HEK293 (cell line): ENCODE data around the gene PSMD2.

ENCODE experiments used
- ZNF24 ChIP-seq: fragments of 450-650 bp; formaldehyde crosslinking; IDR thresholded peaks from 2 replicates; pipeline ENCODE4 v1.5.1; 2016; ENCODE audit warnings: missing biosample characterization, missing genetic modification characterization
- TF ChIP-seq, protein P1 (sequence below): fragments of 450-650 bp; formaldehyde crosslinking; IDR thresholded peaks from 2 replicates; pipeline ENCODE4 v1.5.1; 2016; ENCODE audit warnings: missing biosample characterization, missing genetic modification characterization, low read depth
- TF ChIP-seq, protein P2 (sequence below): fragments of 450-650 bp; formaldehyde crosslinking; IDR thresholded peaks from 2 replicates; pipeline ENCODE4 v1.5.1; 2016; ENCODE audit warnings: missing biosample characterization, missing genetic modification characterization
- TF ChIP-seq, protein P3 (sequence below): fragments of 450-650 bp; formaldehyde crosslinking; IDR thresholded peaks from 2 replicates; pipeline ENCODE4 v1.5.1; 2016; ENCODE audit warnings: missing biosample characterization, missing genetic modification characterization

DNA sequence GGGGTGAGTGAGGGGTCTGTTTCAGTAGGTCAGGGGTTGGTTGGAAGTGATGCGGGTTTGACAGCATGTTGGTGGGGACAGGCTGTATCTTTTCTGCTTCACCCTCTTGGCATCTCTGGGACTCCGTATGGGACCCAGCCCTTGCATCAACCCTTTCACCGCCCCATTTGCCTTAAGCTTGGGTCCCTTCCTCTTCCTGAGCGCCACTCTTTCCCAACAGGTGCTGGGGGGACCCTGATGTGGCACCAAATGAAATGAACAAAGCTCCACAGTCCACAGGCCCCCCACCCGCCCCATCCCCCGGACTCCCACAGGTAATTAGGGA lies 16.5 kb downstream of the PSMD2 start:
- TF ChIP-seq, protein P1, sequence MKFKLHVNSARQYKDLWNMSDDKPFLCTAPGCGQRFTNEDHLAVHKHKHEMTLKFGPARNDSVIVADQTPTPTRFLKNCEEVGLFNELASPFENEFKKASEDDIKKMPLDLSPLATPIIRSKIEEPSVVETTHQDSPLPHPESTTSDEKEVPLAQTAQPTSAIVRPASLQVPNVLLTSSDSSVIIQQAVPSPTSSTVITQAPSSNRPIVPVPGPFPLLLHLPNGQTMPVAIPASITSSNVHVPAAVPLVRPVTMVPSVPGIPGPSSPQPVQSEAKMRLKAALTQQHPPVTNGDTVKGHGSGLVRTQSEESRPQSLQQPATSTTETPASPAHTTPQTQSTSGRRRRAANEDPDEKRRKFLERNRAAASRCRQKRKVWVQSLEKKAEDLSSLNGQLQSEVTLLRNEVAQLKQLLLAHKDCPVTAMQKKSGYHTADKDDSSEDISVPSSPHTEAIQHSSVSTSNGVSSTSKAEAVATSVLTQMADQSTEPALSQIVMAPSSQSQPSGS (tag by site-specific recombination) = no peak
- no peak for TF ChIP-seq ZNF24 (tag by site-specific recombination)
- TF ChIP-seq, protein P2, sequence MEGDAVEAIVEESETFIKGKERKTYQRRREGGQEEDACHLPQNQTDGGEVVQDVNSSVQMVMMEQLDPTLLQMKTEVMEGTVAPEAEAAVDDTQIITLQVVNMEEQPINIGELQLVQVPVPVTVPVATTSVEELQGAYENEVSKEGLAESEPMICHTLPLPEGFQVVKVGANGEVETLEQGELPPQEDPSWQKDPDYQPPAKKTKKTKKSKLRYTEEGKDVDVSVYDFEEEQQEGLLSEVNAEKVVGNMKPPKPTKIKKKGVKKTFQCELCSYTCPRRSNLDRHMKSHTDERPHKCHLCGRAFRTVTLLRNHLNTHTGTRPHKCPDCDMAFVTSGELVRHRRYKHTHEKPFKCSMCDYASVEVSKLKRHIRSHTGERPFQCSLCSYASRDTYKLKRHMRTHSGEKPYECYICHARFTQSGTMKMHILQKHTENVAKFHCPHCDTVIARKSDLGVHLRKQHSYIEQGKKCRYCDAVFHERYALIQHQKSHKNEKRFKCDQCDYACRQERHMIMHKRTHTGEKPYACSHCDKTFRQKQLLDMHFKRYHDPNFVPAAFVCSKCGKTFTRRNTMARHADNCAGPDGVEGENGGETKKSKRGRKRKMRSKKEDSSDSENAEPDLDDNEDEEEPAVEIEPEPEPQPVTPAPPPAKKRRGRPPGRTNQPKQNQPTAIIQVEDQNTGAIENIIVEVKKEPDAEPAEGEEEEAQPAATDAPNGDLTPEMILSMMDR = no peak
- TF ChIP-seq, protein P3, sequence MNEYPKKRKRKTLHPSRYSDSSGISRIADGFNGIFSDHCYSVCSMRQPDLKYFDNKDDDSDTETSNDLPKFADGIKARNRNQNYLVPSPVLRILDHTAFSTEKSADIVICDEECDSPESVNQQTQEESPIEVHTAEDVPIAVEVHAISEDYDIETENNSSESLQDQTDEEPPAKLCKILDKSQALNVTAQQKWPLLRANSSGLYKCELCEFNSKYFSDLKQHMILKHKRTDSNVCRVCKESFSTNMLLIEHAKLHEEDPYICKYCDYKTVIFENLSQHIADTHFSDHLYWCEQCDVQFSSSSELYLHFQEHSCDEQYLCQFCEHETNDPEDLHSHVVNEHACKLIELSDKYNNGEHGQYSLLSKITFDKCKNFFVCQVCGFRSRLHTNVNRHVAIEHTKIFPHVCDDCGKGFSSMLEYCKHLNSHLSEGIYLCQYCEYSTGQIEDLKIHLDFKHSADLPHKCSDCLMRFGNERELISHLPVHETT (tag by site-specific recombination) = no peak
